NCI-H82 treated with DMSO at 0.1 percent for 48 hours (cell line): Measurements from ENCODE around the gene EBF4.
"Not testable (repeated sequence)": the region's sequence is repeated elsewhere in the genome, so short reads cannot be mapped to it uniquely, and the experiment has no call there.

Experiments used
- DNase-seq: peaks from one replicate; lab custom pipeline; 2025; ENCODE audit not compliant: unreplicated experiment; lab: John Stamatoyannopoulos, UW

Gene EBF4

GRCh38 chr20:2755451-2756055, 63.0 kb downstream of the EBF4 start:
- DNase-seq, result no peak

- DNase-seq, result peak; percentile 28
These were observed 63.6 kb downstream of the EBF4 start for GRCh38 chr20:2756056-2756611.

- DNase-seq, result no peak
These were observed 64.4 kb downstream of the EBF4 start for GRCh38 chr20:2757001-2757400.

GRCh38 chr20:2757969-2758368, 65.4 kb downstream of the EBF4 start:
- no peak for DNase-seq

GRCh38 chr20:2759143-2759542, 66.6 kb downstream of the EBF4 start:
- DNase-seq, result no peak

- DNase-seq, result no peak
These were observed 67.2 kb downstream of the EBF4 start for GRCh38 chr20:2759603-2760296.

GRCh38 chr20:2760297-2760951, 67.8 kb downstream of the EBF4 start:
- DNase-seq, result no peak

GRCh38 chr20:2760952-2761305, 68.3 kb downstream of the EBF4 start:
- DNase-seq, result no peak

GRCh38 chr20:2761885-2762284, 69.3 kb downstream of the EBF4 start:
- DNase-seq, result no peak

- DNase-seq, result no peak
These were observed 70.1 kb downstream of the EBF4 start for GRCh38 chr20:2762578-2763131.

- no peak for DNase-seq
These were observed 70.6 kb downstream of the EBF4 start for GRCh38 chr20:2763186-2763585.

GRCh38 chr20:2767768-2768631, 75.4 kb downstream of the EBF4 start:
- no peak for DNase-seq

- DNase-seq, result no peak
These were observed 76.0 kb downstream of the EBF4 start for GRCh38 chr20:2768632-2769015.

GRCh38 chr20:2770091-2770490, 77.5 kb downstream of the EBF4 start:
- not testable (repeated sequence) for DNase-seq

GRCh38 chr20:2771631-2772080, 79.1 kb downstream of the EBF4 start:
- no peak for DNase-seq

- no peak for DNase-seq
These were observed 81.2 kb downstream of the EBF4 start for GRCh38 chr20:2773812-2774211.

GRCh38 chr20:2775139-2775538, 82.6 kb downstream of the EBF4 start:
- DNase-seq, result no peak

- DNase-seq, result no peak
These were observed 86.2 kb downstream of the EBF4 start for GRCh38 chr20:2778602-2779321.

GRCh38 chr20:2780948-2781347, 88.4 kb downstream of the EBF4 start:
- DNase-seq, result no peak

- no peak for DNase-seq
These were observed 91.5 kb downstream of the EBF4 start for GRCh38 chr20:2783908-2784566.
